ENCODE results near the gene SNX32. TPM values are rescaled to one million over a fixed set of nuclear protein-coding genes. Genes with fewer than 3 reads are reported as not detected.

Gene SNX32
- total RNA-seq: under 1 TPM; 0.21 to 0.99 (median 0.67) TPM

- no peak for TF ChIP-seq POLR2A (IDR thresholded peaks at IDR 0.05)
- TF ChIP-seq CTCF (IDR thresholded peaks at IDR 0.05): no peak
- intact Hi-C loops (cut with DNase I; ENCODE audit: low total_unique reads): no loop called here
- DNase-seq (ENCODE audit: low spot score in 2 of 2): peak; percentile 95 to 100
- 3% methylated on average over 40 to 60 of the region's 63 CpGs for WGBS, 2 donors
- peak within 1 kb of the TSS; percentile 36 for H3K4me3 ChIP-seq (ENCODE audit: low read depth, poor library complexity, severe bottlenecking)
Observed at GRCh38 chr11:65833297-65834030, at the start of gene SNX32. Gene SNX32, plus strand, starts transcription at chr11:65833963. Its CDS starts 103 bp downstream, at chr11:65834066.

GRCh38 chr11:65785319-65786007 lies 48.3 kb upstream of the SNX32 start:
- TF ChIP-seq POLR2A (IDR thresholded peaks at IDR 0.05) (no peak), CTCF (IDR thresholded peaks at IDR 0.05) (no peak)
- intact Hi-C loops (cut with DNase I; ENCODE audit: low total_unique reads): no loop called here
- WGBS, 2 donors: 64 to 68% methylated on average over 8 of the region's 8 CpGs
- H3K4me3 ChIP-seq (ENCODE audit: low read depth, poor library complexity, severe bottlenecking): no peak overlapping the region
- DNase-seq (ENCODE audit: low spot score in 2 of 2): no peak

- WGBS, 2 donors: 13 to 31% methylated on average over 26 to 68 of the region's 74 CpGs
- intact Hi-C loops (cut with DNase I; ENCODE audit: low total_unique reads): no loop called here
- no peak for DNase-seq (ENCODE audit: low spot score in 2 of 2)
- no peak overlapping the region for H3K4me3 ChIP-seq (ENCODE audit: low read depth, poor library complexity, severe bottlenecking)
- TF ChIP-seq POLR2A (IDR thresholded peaks at IDR 0.05): no peak
- no peak for TF ChIP-seq CTCF (IDR thresholded peaks at IDR 0.05)
Observed at GRCh38 chr11:65786008-65786785, 47.6 kb upstream of the SNX32 start.

- WGBS, 2 donors: 0 to 1% methylated on average over 9 to 73 of the region's 112 CpGs
- intact Hi-C loops (cut with DNase I; ENCODE audit: low total_unique reads): no loop called here
- no peak within 1 kb of the TSS for H3K4me3 ChIP-seq (ENCODE audit: low read depth, poor library complexity, severe bottlenecking)
- TF ChIP-seq POLR2A (IDR thresholded peaks at IDR 0.05): no peak
- TF ChIP-seq CTCF (IDR thresholded peaks at IDR 0.05): no peak
- no peak for DNase-seq (ENCODE audit: low spot score in 2 of 2)
Observed at GRCh38 chr11:65786786-65787636, 46.8 kb upstream of the SNX32 start, which contains the start of gene OVOL1. Gene OVOL1, plus strand, starts transcription at chr11:65787063. Its CDS starts 311 bp downstream, at chr11:65787374.

Data from lower leg skin (tissue), 4 donors.